Lung (tissue), 12 donors: ENCODE data around the gene KCNE4. TPM values are rescaled to one million over a fixed set of nuclear protein-coding genes. Genes with fewer than 3 reads are reported as not detected.
"Not testable (repeated sequence)": the region's sequence is repeated elsewhere in the genome, so short reads cannot be mapped to it uniquely, and the experiment has no call there.

Experiments
- ATAC-seq: fragments of 200-7000 bp; cut with Tn5 transposase; one replicate; pipeline ENCODE4 v1.9.1; 2020; ENCODE audit warnings: moderate number of reproducible peaks; ENCODE audit not compliant: insufficient read depth, low FRiP score
- DNase-seq, 3 donors: peaks; one replicate each; pipeline ENCODE4 v3.0.0-alpha.2; 2013 to 2017
- H3K27ac ChIP-seq, 2 donors: one replicate each; pipeline ENCODE4 v1.5.1; 2013; ENCODE audit warnings: mild to moderate bottlenecking in 2 of 2, moderate library complexity in 2 of 2, control low read depth in 1 of 2, inconsistent platforms in 1 of 2, low read depth in 1 of 2, low read length in 1 of 2
- H3K27me3 ChIP-seq, 3 donors: one replicate each; pipeline ENCODE4 v1.5.1; 2013; ENCODE audit warnings: low read length in 2 of 3; ENCODE audit not compliant: control insufficient read depth in 3 of 3, insufficient read depth in 3 of 3
- H3K36me3 ChIP-seq, 4 donors: one replicate each; pipeline ENCODE4 v1.5.1; 2013; ENCODE audit warnings: low read length in 4 of 4, mild to moderate bottlenecking in 1 of 4, moderate library complexity in 1 of 4; ENCODE audit not compliant: control insufficient read depth in 4 of 4, insufficient read depth in 4 of 4
- H3K4me1 ChIP-seq, 5 donors: one replicate each; pipeline ENCODE4 v1.5.1; 2013; ENCODE audit warnings: low read length in 5 of 5, mild to moderate bottlenecking in 2 of 5, moderate library complexity in 1 of 5; ENCODE audit not compliant: control insufficient read depth in 5 of 5, insufficient read depth in 5 of 5
- H3K4me3 ChIP-seq: one replicate; pipeline ENCODE4 v1.5.1; 2013; ENCODE audit warnings: mild to moderate bottlenecking, control low read depth, moderate library complexity
- H3K9ac ChIP-seq, 2 donors: one replicate each; pipeline ENCODE4 v1.5.1; 2013; ENCODE audit warnings: low read length in 2 of 2, control low read depth in 1 of 2; ENCODE audit not compliant: insufficient read depth in 1 of 2
- H3K9me3 ChIP-seq, 4 donors: one replicate each; pipeline ENCODE4 v1.5.1; 2013; ENCODE audit warnings: low read length in 3 of 4, mild to moderate bottlenecking in 1 of 4, moderate library complexity in 1 of 4; ENCODE audit not compliant: control insufficient read depth in 4 of 4, insufficient read depth in 3 of 4
- CTCF ChIP-seq: IDR thresholded peaks from 2 replicates; pipeline ENCODE4 v1.5.1; 2012; ENCODE audit warnings: mild to moderate bottlenecking; ENCODE audit errors: control extremely low read depth, extremely low read depth
- WGBS, 2 donors: extraction: QIAGEN DNeasy Blood & Tissue Kit; methylation state at CpG; one replicate each; pipeline ENCODE4 v1.1.7; 2013; 5-methylcytosine and 5-hydroxymethylcytosine counted together
- polyA plus RNA-seq, 2 donors: library from polyadenylated mRNA; stranded (reverse); fragments of 200-250 nt; gene quantifications; one replicate each; pipeline ENCODE4 v1.2.1, GENCODE V29; 2013
- total RNA-seq, 2 donors: library from RNA; depleted of rRNA in 1 of 2; stranded (reverse); fragments of >200 nt in 1 of 2; gene quantifications; one replicate each; pipeline ENCODE4 v1.2.1, GENCODE V29; 2014 to 2021
- donor health status: control.
- donor health status: control.
- donor health status: Bipolar disorder and iron deficiency.
- donor health status: healthy.
- donor health status: DM: yes; HTN: yes; CAD: no.

KCNE4 gene
- total and polyA plus RNA-seq, 4 donors, result 0.79 to 5.3 (median 1.0) TPM

DNA sequence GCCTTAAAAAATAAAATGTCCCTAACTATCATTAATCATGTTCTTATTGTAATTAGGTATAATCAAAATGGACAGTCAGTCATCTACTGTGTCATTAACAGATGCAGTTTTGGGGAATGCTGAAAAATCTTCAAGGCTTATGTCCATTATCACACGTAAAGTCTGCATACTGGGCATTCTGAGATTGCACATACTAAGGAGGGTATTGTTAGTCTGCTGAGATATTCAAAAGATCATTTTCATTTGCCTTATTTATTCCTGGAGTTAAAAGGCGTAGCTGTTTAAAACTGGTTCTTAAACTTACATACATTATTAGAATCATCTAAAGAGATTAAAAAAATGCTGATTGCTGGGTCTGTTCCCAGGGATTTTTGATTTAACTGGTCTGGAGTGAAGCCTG is 27.4 kb downstream of the KCNE4 start:
- no peak for TF ChIP-seq CTCF
- H3K9ac ChIP-seq, result no peak overlapping the region
- 90 to 92% methylated on average over 2 of the region's 2 CpGs for WGBS, 2 donors
- H3K27ac ChIP-seq, result no peak overlapping the region
- no peak for ATAC-seq
- no peaks in the 10 kb centered on the region for H3K27me3 ChIP-seq
- no peaks in the 10 kb centered on the region for H3K4me1 ChIP-seq
- no peaks in the 10 kb centered on the region for H3K9me3 ChIP-seq
- H3K4me3 ChIP-seq, result no peak overlapping the region
- DNase-seq, result no peak
- no peaks in the 10 kb centered on the region for H3K36me3 ChIP-seq

GRCh38 chr2:223079925-223080324 is 27.9 kb downstream of the KCNE4 start:
- WGBS, 2 donors, result 84 to 96% methylated on average over 2 of the region's 2 CpGs
- no peak for ATAC-seq

DNA sequence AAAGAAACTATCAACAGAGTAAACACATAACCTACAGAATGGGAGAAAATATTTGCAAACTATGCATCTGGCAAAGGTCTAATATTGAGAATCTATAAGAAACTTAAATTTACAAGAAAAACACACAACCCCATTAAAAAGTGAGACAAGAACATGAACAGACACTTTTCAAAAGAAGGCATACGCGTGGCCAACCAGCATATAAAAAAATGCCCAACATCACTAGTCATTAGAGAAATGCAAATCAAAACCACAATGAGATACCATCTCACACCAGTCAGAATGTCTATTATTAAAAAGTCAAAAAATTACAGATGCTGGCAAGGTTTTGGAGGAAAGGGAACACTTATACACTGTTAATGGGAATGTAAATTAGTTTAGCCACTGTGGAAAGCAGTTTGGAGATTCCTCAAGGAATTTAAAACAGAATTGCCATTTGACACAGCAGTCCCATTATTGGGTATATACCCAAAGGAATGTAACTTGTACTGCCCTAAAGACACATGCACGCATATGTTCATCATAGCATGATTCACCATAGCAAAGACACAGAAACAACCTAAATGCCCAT is 28.9 kb downstream of the KCNE4 start:
- H3K27me3 ChIP-seq, H3K27ac ChIP-seq, H3K4me3 ChIP-seq, H3K36me3 ChIP-seq, H3K4me1 ChIP-seq, H3K9ac ChIP-seq, DNase-seq, ATAC-seq, H3K9me3 ChIP-seq: not testable (repeated sequence)
- WGBS, 2 donors, result 59 to 69% methylated on average over 3 of the region's 3 CpGs

More at GRCh38 chr2:223079925-223080324, 27.9 kb downstream of the KCNE4 start:
- Histone ChIP-seq H3K9me3 (no peaks in the 10 kb centered on the region), H3K27me3 (no peaks in the 10 kb centered on the region), H3K9ac (no peak overlapping the region), H3K4me1 (no peaks in the 10 kb centered on the region), H3K4me3 (no peak overlapping the region), H3K27ac (no peak overlapping the region), H3K36me3 (no peaks in the 10 kb centered on the region)
- DNase-seq, result no peak
- TF ChIP-seq CTCF, result no peak

DNA sequence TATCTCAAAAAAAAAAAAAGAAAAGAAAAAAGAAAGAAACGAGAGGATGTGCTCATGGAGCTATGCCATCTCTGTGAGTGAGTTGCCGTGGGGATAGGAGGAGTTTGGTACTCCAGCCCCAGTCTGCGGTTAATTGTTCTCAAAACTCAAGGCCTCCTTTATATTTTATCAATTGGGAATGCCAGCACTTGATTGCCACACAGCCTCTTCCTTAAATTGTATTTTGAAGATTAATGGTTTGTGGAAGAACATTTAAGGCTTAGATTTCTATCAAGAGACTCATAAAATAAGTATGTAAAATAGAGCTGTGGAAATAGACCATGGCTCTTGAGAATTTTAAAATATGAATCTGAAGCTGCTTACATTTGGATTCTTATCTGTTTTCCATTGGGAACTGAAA is 29.8 kb downstream of the KCNE4 start:
- no peaks in the 10 kb centered on the region for H3K36me3 ChIP-seq
- ATAC-seq (no peak), DNase-seq (no peak)
- 81 to 90% methylated on average over 3 of the region's 3 CpGs for WGBS, 2 donors
- H3K4me3 ChIP-seq, result no peak overlapping the region
- H3K4me1 ChIP-seq, result no peaks in the 10 kb centered on the region
- no peaks in the 10 kb centered on the region for H3K9me3 ChIP-seq
- H3K27ac ChIP-seq, result no peak overlapping the region
- no peak for TF ChIP-seq CTCF
- H3K9ac ChIP-seq, result no peak overlapping the region
- no peaks in the 10 kb centered on the region for H3K27me3 ChIP-seq
